ENCODE results near the gene SUN2.

The SUN2 gene

DNA sequence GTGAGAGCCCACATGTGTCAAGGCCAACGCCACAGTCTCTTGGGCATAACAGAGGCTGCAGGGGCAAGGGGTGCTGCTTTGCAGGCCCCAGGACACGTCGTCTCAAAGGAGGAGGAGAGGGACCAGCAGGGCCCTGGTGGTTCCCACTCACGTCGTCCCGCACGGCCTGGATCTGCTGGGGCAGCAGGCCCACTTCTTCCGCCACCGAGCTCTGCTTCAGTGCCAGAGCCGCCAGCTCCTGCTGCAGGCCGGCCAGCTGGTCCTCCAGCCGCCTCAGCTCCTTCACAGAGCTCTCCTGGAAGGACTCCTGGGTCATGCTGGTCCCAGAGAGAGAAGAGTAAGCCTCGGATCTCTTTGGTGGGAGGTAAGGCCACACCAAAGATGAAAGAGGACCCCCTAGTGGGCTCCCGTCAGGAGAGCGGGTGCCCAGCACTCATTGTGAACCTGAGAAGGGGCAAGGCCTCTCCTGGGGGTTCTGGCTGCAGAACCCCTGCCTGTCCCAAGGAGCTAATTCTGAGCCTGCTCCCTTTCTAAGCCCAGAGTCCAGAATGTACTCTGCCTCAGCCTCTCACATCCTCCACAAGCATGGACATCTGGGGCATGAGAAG, 15.6 kb downstream of the SUN2 start:
- Mint-ChIP-seq H3K27ac (no peak overlapping the region), H3K27me3 (no peaks in the 10 kb centered on the region), H3K9me3 (no peaks in the 10 kb centered on the region), H3K4me3 (no peak overlapping the region), H3K36me3 (ENCODE audit: low read depth) (peaks cover 98% of the 10 kb centered on the region), H3K4me1 (ENCODE audit: low read depth) (no peaks in the 10 kb centered on the region)
- intact Hi-C loops (cut with micrococcal nuclease) = no loop called here

- H3K9me3 Mint-ChIP-seq = no peaks in the 10 kb centered on the region
- no peaks in the 10 kb centered on the region for H3K27me3 Mint-ChIP-seq
- H3K4me1 Mint-ChIP-seq (ENCODE audit: low read depth) = no peaks in the 10 kb centered on the region
- intact Hi-C loops (cut with micrococcal nuclease) = no loop called here
- H3K27ac Mint-ChIP-seq = no peak overlapping the region
- peaks cover 98% of the 10 kb centered on the region for H3K36me3 Mint-ChIP-seq (ENCODE audit: low read depth)
- no peak overlapping the region for H3K4me3 Mint-ChIP-seq
Measured at GRCh38 chr22:38739300-38740055, 16.3 kb downstream of the SUN2 start.

GRCh38 chr22:38738475-38739070, 17.2 kb downstream of the SUN2 start:
- Mint-ChIP-seq H3K4me1 (ENCODE audit: low read depth) (peaks cover 2% of the 10 kb centered on the region), H3K36me3 (ENCODE audit: low read depth) (peaks cover 100% of the 10 kb centered on the region), H3K27me3 (no peaks in the 10 kb centered on the region), H3K4me3 (no peak overlapping the region), H3K27ac (no peak overlapping the region), H3K9me3 (no peaks in the 10 kb centered on the region)
- intact Hi-C loops (cut with micrococcal nuclease) = no loop called here

DNA sequence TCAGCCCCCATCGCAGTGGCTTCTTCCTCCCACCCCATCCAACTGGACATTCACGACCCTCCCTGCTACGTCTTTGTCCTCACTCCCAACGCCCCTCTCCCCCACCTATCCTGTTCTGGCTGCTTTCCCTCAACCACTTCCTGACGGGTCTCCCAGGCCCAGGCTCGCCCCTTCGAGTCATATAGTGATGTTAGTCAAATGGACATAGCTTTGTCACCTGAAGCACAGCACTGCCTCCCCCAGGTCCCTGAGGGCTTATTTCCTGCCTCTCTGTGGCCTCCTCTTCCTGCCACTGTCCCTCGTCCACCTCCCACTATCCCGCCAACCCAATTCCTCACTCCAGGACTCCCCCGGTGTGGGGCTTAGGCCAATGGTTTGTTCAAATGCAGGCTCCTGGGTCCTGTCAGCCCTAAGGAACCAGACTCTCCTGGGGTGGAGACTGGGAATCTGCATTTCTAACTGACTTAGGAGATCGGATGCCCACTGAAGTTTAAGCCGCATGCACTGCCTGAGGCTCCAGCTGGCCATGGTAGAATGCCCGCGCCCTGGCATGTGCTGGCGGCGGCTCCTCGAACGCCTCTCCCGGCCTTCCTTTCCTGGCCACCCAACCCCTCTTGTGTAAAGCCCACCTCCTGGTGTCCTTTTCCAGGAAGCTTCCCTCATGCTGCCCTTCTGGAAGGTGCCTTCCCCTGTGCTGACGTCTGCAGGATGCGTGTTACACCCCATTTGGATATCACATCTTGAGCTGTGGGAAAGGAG, 18.3 kb downstream of the SUN2 start:
- H3K27me3 Mint-ChIP-seq = no peaks in the 10 kb centered on the region
- no peak overlapping the region for H3K4me3 Mint-ChIP-seq
- intact Hi-C loops (cut with micrococcal nuclease) = no loop called here
- H3K27ac Mint-ChIP-seq = peak overlapping the region; percentile 32
- H3K9me3 Mint-ChIP-seq = no peaks in the 10 kb centered on the region
- peaks cover 9% of the 10 kb centered on the region for H3K4me1 Mint-ChIP-seq (ENCODE audit: low read depth)
- peaks cover 100% of the 10 kb centered on the region for H3K36me3 Mint-ChIP-seq (ENCODE audit: low read depth)

DNA sequence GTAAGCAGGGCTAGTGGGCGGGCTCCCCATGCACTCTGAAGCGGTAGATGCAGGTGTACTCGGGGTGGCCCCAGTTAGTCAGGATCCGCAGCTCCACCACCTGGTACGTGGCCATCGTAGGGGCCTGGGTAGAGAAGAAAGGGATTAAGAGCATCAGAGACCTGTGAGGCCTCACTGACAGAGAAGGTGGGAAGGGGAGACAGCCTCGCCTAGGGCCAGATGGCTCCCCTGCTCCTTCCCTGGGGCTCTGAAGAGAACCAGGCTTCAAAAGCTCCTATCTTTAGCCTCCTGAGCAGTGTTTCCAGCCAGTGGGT, 19.6 kb downstream of the SUN2 start:
- intact Hi-C loops (cut with micrococcal nuclease) = no loop called here
- H3K27me3 Mint-ChIP-seq = no peaks in the 10 kb centered on the region
- H3K36me3 Mint-ChIP-seq (ENCODE audit: low read depth) = peaks cover 100% of the 10 kb centered on the region
- H3K4me3 Mint-ChIP-seq = no peak overlapping the region
- peaks cover 9% of the 10 kb centered on the region for H3K4me1 Mint-ChIP-seq (ENCODE audit: low read depth)
- no peaks in the 10 kb centered on the region for H3K9me3 Mint-ChIP-seq
- H3K27ac Mint-ChIP-seq = no peak overlapping the region

GRCh38 chr22:38735465-38736256, 20.1 kb downstream of the SUN2 start:
- Mint-ChIP-seq H3K9me3 (no peaks in the 10 kb centered on the region), H3K36me3 (ENCODE audit: low read depth) (peaks cover 100% of the 10 kb centered on the region), H3K4me1 (ENCODE audit: low read depth) (peaks cover 9% of the 10 kb centered on the region)

DNA sequence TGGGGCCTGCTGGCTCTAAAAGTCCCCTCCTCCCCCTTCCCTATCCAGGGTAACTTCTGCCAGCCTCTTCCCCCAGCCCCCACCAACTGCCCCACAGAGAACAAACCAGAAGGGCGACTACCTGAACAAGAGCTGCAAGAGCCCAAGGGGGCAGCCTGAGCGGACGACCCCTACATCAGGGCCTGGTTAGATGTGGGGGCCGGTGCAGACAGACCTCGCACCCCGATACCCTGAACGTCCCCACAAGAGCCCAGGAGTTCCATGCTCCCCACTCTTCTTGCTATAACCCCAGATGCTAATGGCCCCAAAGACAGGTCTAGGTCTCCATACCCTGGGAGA, 20.7 kb downstream of the SUN2 start:
- Mint-ChIP-seq H3K27ac (no peak overlapping the region), H3K27me3 (no peaks in the 10 kb centered on the region), H3K9me3 (no peaks in the 10 kb centered on the region), H3K4me3 (no peak overlapping the region), H3K4me1 (ENCODE audit: low read depth) (peaks cover 9% of the 10 kb centered on the region), H3K36me3 (ENCODE audit: low read depth) (peaks cover 100% of the 10 kb centered on the region)
- intact Hi-C loops (cut with micrococcal nuclease) = no loop called here

More at GRCh38 chr22:38735465-38736256, 20.1 kb downstream of the SUN2 start:
- Mint-ChIP-seq H3K27me3 (no peaks in the 10 kb centered on the region), H3K4me3 (no peak overlapping the region), H3K27ac (no peak overlapping the region)
- intact Hi-C loops (cut with micrococcal nuclease) = no loop called here

DNA sequence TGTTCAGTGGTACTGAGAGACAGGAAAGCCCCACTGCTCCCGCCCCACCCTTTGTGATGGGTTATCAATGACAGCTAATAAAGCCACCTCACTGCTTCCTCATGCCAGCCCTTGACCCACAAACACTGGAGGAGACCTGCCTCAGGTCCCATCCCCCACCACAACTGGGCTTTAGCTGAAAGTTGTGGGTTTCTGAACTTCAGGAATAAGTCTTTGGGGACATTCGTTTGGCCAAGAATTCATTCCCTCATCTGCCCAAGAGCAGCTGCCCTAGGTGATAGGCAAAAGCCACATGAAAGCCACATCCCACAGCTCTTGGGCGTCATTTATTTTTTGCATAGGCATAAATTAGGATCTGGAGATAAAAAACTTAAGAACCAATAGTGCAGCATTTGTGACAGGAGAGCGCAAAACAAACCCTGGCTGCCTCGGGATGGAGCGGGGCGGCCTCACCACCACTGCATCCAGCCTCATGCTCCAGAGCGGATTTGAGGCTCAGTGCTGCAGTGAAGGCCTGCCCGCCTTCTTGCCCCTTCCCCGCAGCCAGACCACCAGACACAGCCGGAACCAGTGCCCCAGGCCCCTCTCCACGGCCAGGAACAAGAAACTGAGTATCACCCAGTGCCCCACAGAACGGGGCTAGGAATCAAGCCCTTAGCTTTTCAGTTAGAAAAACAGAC, 21.2 kb downstream of the SUN2 start:
- Mint-ChIP-seq H3K36me3 (ENCODE audit: low read depth) (peaks cover 100% of the 10 kb centered on the region), H3K9me3 (no peaks in the 10 kb centered on the region), H3K27ac (no peak overlapping the region), H3K4me1 (ENCODE audit: low read depth) (peaks cover 9% of the 10 kb centered on the region), H3K27me3 (no peaks in the 10 kb centered on the region), H3K4me3 (no peak overlapping the region)
- intact Hi-C loops (cut with micrococcal nuclease) = no loop called here

DNA sequence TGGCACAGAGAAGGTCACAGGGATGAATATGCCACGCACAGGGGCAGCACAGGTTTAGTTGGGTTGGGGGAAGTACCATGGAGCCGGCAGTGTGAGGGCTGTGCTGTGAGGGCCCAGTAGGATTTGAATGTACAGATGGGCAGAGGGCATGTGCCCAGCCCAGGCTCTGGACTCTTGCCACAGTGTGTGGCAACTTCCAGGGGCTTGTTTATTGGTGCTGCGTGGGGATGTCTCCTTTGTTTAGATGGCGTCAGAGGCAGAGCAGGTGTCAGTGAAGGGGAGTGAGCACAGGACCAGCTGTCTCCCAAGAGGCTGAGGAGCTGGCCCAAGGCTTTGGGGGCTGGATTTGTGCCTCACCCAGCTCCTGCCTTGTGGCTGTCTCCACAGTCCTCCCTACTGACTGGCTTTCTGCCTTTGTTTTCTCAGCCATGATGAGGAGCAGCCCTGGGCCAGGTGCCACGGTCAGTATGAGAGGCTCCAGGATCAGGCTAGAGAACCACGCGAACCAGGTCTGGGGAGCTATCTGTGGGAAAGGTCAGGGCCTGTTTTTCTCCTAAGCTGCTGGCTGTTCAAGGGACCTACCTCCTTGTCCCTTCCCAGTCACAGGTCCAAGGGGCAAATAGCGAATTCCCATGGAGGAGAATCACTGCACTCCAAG, 21.9 kb downstream of the SUN2 start:
- Mint-ChIP-seq H3K9me3 (no peaks in the 10 kb centered on the region), H3K4me1 (ENCODE audit: low read depth) (peaks cover 9% of the 10 kb centered on the region), H3K36me3 (ENCODE audit: low read depth) (peaks cover 100% of the 10 kb centered on the region), H3K27me3 (no peaks in the 10 kb centered on the region), H3K27ac (no peak overlapping the region), H3K4me3 (no peak overlapping the region)
- intact Hi-C loops (cut with micrococcal nuclease) = no loop called here

DNA sequence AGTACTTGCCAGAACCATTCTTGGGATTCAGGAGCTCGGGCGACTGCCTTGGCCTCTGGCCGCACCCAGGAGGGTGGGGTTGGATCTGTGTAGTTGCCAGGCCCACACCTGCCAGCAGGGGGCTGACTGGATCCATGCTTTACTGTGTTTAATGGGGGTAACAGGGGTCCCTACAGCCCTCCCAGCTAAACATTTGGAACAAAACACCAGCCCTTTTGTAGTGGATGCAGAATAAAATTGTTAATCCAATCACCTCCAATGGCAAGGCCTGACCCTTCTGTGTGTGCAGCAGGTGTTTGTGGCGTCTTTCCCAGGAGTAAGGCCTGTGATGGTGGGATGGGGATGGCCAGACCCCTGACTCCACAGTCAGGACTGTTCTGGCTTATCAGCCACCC, 22.5 kb downstream of the SUN2 start:
- H3K36me3 Mint-ChIP-seq (ENCODE audit: low read depth) = peaks cover 100% of the 10 kb centered on the region
- peaks cover 9% of the 10 kb centered on the region for H3K4me1 Mint-ChIP-seq (ENCODE audit: low read depth)
- no peak overlapping the region for H3K4me3 Mint-ChIP-seq
- intact Hi-C loops (cut with micrococcal nuclease) = no loop called here
- no peaks in the 10 kb centered on the region for H3K9me3 Mint-ChIP-seq
- H3K27ac Mint-ChIP-seq = no peak overlapping the region
- H3K27me3 Mint-ChIP-seq = no peaks in the 10 kb centered on the region

DNA sequence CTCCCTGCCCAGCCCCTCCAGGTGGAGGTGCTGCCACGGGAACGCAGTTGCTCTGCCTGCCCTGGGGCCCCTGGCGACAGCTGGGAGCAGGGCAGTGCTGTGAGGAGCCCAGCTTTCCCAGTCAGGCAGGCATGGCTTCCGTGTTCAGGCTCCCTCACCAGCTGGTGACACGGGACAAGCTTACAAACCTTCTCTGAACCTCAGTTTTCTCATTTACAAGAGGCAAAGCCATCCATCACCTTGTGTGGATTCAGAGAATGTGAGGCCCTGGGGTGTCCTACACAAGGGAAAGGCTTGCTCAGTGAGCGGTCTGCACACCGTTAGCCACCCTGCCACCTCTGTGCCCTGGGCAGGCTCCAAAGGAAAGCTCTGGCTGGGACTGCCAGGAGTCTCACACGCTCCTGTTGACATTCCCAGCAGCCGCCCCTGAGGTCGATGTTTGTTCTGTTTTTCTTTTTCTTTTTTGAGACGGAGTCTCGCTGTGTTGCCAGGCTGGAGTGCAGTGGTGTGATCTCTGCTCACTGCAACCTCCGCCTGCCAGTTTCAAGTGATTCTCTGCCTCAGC, 23.5 kb downstream of the SUN2 start:
- Mint-ChIP-seq H3K27ac (no peak overlapping the region), H3K4me1 (ENCODE audit: low read depth) (peaks cover 9% of the 10 kb centered on the region), H3K9me3 (no peaks in the 10 kb centered on the region), H3K4me3 (no peak overlapping the region), H3K36me3 (ENCODE audit: low read depth) (peaks cover 100% of the 10 kb centered on the region), H3K27me3 (no peaks in the 10 kb centered on the region)
- intact Hi-C loops (cut with micrococcal nuclease) = no loop called here

DNA sequence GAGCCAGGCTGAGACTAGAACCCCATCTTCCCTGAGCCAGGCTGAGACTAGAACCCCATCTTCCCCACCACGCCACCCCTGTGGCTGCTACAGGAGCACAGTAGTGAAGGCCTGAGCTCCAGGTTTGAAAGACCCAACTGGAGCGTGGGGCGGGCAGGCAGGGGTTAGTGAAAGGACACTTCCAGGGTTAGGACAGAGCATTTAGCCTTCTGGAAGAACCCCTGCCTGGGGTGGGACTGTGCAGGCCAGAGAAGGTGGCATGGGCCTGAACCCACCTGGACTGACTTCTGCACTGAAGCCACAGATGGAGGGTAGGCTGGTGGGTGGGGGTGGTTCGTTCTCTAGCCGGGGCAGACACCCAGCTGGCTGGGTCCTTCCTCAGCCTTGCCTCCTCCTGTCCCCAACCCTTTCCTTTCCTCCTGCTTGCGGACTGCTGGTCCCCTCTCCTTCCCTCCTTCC, 24.1 kb downstream of the SUN2 start:
- no peaks in the 10 kb centered on the region for H3K9me3 Mint-ChIP-seq
- no peak overlapping the region for H3K4me3 Mint-ChIP-seq
- H3K4me1 Mint-ChIP-seq (ENCODE audit: low read depth) = peaks cover 9% of the 10 kb centered on the region
- intact Hi-C loops (cut with micrococcal nuclease) = no loop called here
- H3K27ac Mint-ChIP-seq = no peak overlapping the region
- no peaks in the 10 kb centered on the region for H3K27me3 Mint-ChIP-seq
- H3K36me3 Mint-ChIP-seq (ENCODE audit: low read depth) = peaks cover 100% of the 10 kb centered on the region

Data from dendritic cell treated with granulocyte-macrophage colony-stimulating factor and Interleukin-4, amounts not matched to agents 40 ng/mL and 50 ng/mL, for 4 days (primary cell).